A673 (cell line): Measurements from ENCODE around the gene NXT1.

Experiments used
- EZH2 ChIP-seq: fragments of 200-600 bp; sonication (generic); IDR thresholded peaks from 2 replicates; pipeline ENCODE4 v1.6.1; 2017; ENCODE audit warnings: borderline replicate concordance, low read depth, mild to moderate bottlenecking, mixed read lengths, antibody characterized with exemption, low read length; ENCODE audit not compliant: poor library complexity, severe bottlenecking
- TF ChIP-seq, protein P1 (sequence below): fragments of 300-800, 200-600 bp; sonication (generic); conservative IDR thresholded peaks from 2 replicates; pipeline ENCODE4 v1.5.1; 2017; ENCODE audit warnings: low read depth, mild to moderate bottlenecking, antibody characterized with exemption, low read length, moderate library complexity, mixed read lengths

DNA sequence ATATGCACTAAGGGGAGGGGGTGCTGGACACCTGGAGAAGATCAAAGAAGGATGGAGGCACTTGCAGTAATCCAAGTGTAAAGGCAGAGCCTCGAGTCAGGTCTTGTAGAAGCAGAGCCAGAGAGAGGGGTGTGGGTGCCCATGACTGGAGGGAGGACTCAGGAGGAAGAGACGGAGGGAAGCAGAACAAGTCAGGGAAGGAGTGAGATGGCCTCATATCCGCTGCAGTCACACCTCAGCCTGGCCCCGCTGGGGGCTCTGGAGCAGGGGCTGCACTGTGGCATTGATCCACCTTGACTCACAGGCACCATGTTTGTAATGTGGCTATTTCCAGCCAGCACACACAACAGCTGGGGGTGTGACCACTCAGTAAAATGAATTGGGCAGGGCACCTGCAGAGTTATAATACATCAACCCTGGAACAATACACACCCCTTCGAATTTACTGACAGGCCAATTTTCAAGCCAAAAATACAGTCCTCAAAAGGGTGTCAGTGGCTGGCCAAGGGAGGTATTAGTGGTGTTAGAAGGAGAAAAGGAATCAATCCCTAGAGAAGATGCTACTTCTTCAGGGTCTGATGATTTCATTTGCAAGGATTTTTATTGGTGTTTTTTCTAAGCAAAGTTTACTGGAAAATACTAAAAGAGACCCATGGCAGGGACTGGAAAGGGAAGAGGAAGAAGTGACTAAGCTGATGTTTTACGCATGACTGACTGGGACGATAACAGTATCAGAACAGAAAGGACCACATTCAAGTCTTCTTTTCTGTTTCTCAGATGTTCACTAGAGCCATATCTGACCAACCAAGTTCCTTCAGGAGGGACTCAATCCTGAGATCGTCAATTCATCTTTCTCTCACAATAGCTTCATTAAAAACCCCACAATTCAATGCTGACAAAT, 18.9 kb upstream of the NXT1 start:
- TF ChIP-seq, protein P1, sequence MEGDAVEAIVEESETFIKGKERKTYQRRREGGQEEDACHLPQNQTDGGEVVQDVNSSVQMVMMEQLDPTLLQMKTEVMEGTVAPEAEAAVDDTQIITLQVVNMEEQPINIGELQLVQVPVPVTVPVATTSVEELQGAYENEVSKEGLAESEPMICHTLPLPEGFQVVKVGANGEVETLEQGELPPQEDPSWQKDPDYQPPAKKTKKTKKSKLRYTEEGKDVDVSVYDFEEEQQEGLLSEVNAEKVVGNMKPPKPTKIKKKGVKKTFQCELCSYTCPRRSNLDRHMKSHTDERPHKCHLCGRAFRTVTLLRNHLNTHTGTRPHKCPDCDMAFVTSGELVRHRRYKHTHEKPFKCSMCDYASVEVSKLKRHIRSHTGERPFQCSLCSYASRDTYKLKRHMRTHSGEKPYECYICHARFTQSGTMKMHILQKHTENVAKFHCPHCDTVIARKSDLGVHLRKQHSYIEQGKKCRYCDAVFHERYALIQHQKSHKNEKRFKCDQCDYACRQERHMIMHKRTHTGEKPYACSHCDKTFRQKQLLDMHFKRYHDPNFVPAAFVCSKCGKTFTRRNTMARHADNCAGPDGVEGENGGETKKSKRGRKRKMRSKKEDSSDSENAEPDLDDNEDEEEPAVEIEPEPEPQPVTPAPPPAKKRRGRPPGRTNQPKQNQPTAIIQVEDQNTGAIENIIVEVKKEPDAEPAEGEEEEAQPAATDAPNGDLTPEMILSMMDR = no peak
- no peak for TF ChIP-seq EZH2
